Measurements from ENCODE around the gene CD27. TPM values are rescaled to one million over a fixed set of nuclear protein-coding genes. Genes with fewer than 3 reads are reported as not detected.
A peak's percentile ranks its signal among the peaks of the same experiment; 100 is the strongest.
"Not testable (repeated sequence)": the region's sequence is repeated elsewhere in the genome, so short reads cannot be mapped to it uniquely, and the experiment has no call there.

CD27 gene
- polyA plus RNA-seq, 1 donor: 1.5 TPM

- DNase-seq (ENCODE audit: low read depth): no peak
Measured at GRCh38 chr12:6488240-6488639, 43.5 kb downstream of the CD27 start.

GRCh38 chr12:6489449-6489848, 44.7 kb downstream of the CD27 start:
- DNase-seq (ENCODE audit: low read depth): no peak

- not testable (repeated sequence) for DNase-seq (ENCODE audit: low read depth)
Measured at GRCh38 chr12:6490673-6491072, 45.9 kb downstream of the CD27 start.

- DNase-seq (ENCODE audit: low read depth): peak; percentile 82
Measured at GRCh38 chr12:6492838-6493496, 48.2 kb downstream of the CD27 start, which contains the start of gene MRPL51. Gene MRPL51 (minus strand): TSS chr12:6493262. CDS start chr12:6493136, 126 bp downstream.

GRCh38 chr12:6493497-6494257, 48.9 kb downstream of the CD27 start, which contains the start of gene NCAPD2:
Gene NCAPD2 (plus strand): TSS chr12:6494102. CDS start chr12:6495099, 997 bp downstream.
- peak; percentile 87 for DNase-seq (ENCODE audit: low read depth)

GRCh38 chr12:6494258-6494743, 49.5 kb downstream of the CD27 start:
- DNase-seq (ENCODE audit: low read depth): no peak

- no peak for DNase-seq (ENCODE audit: low read depth)
Measured at GRCh38 chr12:6494968-6495367, 50.2 kb downstream of the CD27 start.

- not testable (repeated sequence) for DNase-seq (ENCODE audit: low read depth)
Measured at GRCh38 chr12:6497291-6497690, 52.5 kb downstream of the CD27 start.

- no peak for DNase-seq (ENCODE audit: low read depth)
Measured at GRCh38 chr12:6500466-6500865, 55.7 kb downstream of the CD27 start.

Other genes starting within 250 kb of the CD27 start
- 52.2 TPM for gene CD9, start 244.6 kb upstream of the CD27 start, polyA plus RNA-seq (ENCODE audit: insufficient read length)
- 0.80 TPM for gene PLEKHG6, start 134.3 kb upstream of the CD27 start, polyA plus RNA-seq (ENCODE audit: insufficient read length)
- gene TNFRSF1A, start 102.9 kb upstream of the CD27 start, polyA plus RNA-seq (ENCODE audit: insufficient read length): 50.8 TPM
- not detected for gene SCNN1A, start 69.4 kb upstream of the CD27 start, polyA plus RNA-seq (ENCODE audit: insufficient read length)
- 37.2 TPM for gene LTBR, start 60.8 kb upstream of the CD27 start, polyA plus RNA-seq (ENCODE audit: insufficient read length)
- gene TAPBPL, start 7.1 kb downstream of the CD27 start, polyA plus RNA-seq (ENCODE audit: insufficient read length): 8.0 TPM
- 9.7 TPM for gene VAMP1, start 25.7 kb downstream of the CD27 start, polyA plus RNA-seq (ENCODE audit: insufficient read length)
- gene MRPL51, start 48.3 kb downstream of the CD27 start, polyA plus RNA-seq (ENCODE audit: insufficient read length): 111 TPM
- gene NCAPD2, start 49.1 kb downstream of the CD27 start, polyA plus RNA-seq (ENCODE audit: insufficient read length): 32.0 TPM
- 5,430 TPM for gene GAPDH, start 89.6 kb downstream of the CD27 start, polyA plus RNA-seq (ENCODE audit: insufficient read length)
- 34.7 TPM for gene IFFO1, start 111.1 kb downstream of the CD27 start, polyA plus RNA-seq (ENCODE audit: insufficient read length)
- gene NOP2, start 123.3 kb downstream of the CD27 start, polyA plus RNA-seq (ENCODE audit: insufficient read length): 26.0 TPM
- 158 TPM for gene CHD4, start 162.4 kb downstream of the CD27 start, polyA plus RNA-seq (ENCODE audit: insufficient read length)
- 1.1 TPM for gene LPAR5, start 191.0 kb downstream of the CD27 start, polyA plus RNA-seq (ENCODE audit: insufficient read length)
- gene ACRBP, start 202.5 kb downstream of the CD27 start, polyA plus RNA-seq (ENCODE audit: insufficient read length): 2.0 TPM
- 46.6 TPM for gene ING4, start 218.2 kb downstream of the CD27 start, polyA plus RNA-seq (ENCODE audit: insufficient read length)
- gene ZNF384, start 244.4 kb downstream of the CD27 start, polyA plus RNA-seq (ENCODE audit: insufficient read length): 47.0 TPM

All from forelimb muscle (tissue), 1 donor.